ENCODE results near the gene TRIM2. TPM values are rescaled to one million over a fixed set of nuclear protein-coding genes. Genes with fewer than 3 reads are reported as not detected.

The TRIM2 gene
- total and polyA plus RNA-seq, 8 donors, result 49.6 to 88.2 (median 77.7) TPM

DNA sequence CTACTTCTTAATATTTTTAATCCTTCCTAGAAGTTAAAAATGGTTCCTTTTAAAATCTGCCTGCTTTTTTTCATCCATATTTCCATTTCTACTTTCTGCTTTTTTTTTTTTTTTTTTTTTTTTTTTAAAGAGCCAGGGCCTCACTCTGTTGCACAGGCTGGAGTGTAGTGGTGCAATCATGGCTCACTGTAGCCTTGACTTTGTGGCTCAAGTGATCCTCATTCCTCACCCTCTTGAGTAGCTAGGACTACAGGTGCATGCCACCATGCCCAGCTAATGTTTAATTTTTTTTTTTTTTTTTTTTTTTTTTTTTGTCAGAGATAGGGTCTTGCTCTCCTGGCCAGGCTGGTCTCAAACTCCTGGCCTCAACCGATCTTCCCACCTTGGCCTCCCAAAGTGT lies 179.9 kb downstream of the TRIM2 start:
- DNase-seq, result no peak
- TF ChIP-seq, protein P1, sequence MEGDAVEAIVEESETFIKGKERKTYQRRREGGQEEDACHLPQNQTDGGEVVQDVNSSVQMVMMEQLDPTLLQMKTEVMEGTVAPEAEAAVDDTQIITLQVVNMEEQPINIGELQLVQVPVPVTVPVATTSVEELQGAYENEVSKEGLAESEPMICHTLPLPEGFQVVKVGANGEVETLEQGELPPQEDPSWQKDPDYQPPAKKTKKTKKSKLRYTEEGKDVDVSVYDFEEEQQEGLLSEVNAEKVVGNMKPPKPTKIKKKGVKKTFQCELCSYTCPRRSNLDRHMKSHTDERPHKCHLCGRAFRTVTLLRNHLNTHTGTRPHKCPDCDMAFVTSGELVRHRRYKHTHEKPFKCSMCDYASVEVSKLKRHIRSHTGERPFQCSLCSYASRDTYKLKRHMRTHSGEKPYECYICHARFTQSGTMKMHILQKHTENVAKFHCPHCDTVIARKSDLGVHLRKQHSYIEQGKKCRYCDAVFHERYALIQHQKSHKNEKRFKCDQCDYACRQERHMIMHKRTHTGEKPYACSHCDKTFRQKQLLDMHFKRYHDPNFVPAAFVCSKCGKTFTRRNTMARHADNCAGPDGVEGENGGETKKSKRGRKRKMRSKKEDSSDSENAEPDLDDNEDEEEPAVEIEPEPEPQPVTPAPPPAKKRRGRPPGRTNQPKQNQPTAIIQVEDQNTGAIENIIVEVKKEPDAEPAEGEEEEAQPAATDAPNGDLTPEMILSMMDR (IDR thresholded peaks at IDR 0.05), result no peak
- H3K4me3 ChIP-seq, result no peak overlapping the region
- H3K4me1 ChIP-seq, result no peaks in the 10 kb centered on the region
- intact Hi-C loops (cut with DNase I), result no loop called here
- no peaks in the 10 kb centered on the region for H3K27me3 ChIP-seq
- H3K27ac ChIP-seq, result no peak overlapping the region
- ATAC-seq, result peak; percentile 73
- no peaks in the 10 kb centered on the region for H3K36me3 ChIP-seq
- H3K9me3 ChIP-seq, result no peaks in the 10 kb centered on the region

DNA sequence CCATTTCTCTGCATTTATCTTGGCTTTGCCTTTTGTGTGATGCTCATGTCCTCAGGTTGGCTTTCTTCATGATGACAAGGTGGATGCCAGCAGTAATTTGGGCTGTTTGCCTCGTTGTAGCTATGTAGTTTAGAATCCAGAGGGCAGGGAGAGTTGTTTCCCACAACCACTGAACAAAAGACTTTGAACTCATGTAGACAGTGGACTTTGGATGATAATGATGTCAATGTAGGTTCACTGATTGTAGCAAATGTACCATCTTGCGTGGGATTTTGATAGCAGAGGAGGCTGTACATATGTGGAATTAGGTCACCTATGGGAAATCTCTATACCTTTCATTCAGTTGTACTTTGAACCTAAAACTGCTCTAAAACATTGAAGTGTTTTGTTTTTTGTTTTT lies 181.5 kb downstream of the TRIM2 start:
- Histone ChIP-seq H3K27me3 (no peaks in the 10 kb centered on the region), H3K27ac (no peak overlapping the region), H3K4me3 (no peak overlapping the region), H3K4me1 (no peaks in the 10 kb centered on the region), H3K36me3 (no peaks in the 10 kb centered on the region), H3K9me3 (no peaks in the 10 kb centered on the region)
- ATAC-seq (no peak), DNase-seq (no peak)
- TF ChIP-seq, protein P1 (IDR thresholded peaks at IDR 0.05), result no peak
- intact Hi-C loops (cut with DNase I), result no loop called here

DNA sequence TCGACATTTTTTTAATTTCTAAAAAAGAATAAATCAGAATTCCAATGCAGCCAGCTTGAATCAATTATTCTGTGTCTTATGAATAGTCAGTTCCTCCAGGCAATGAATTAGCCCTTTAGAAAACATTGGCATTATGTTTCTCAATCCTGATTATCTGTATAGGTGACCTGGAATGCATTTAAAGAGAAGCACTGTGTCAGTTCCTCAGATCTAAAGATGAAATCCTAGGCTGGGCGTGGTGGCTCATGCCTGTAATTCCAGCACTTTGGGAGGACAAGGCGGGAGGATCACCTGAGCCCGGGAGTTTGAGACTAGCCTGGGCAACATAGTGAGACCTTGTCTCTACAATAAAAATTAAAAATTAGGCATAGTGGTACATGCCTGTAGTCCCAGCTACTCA lies 183.7 kb downstream of the TRIM2 start:
- no peaks in the 10 kb centered on the region for H3K27me3 ChIP-seq
- H3K4me3 ChIP-seq, result no peak overlapping the region
- intact Hi-C loops (cut with DNase I), result no loop called here
- no peak for DNase-seq
- H3K9me3 ChIP-seq, result no peaks in the 10 kb centered on the region
- H3K36me3 ChIP-seq, result no peaks in the 10 kb centered on the region
- H3K27ac ChIP-seq, result no peak overlapping the region
- TF ChIP-seq, protein P1 (IDR thresholded peaks at IDR 0.05), result no peak
- no peaks in the 10 kb centered on the region for H3K4me1 ChIP-seq
- ATAC-seq, result no peak

Other genes with a start within 250 kb of the TRIM2 start
- gene MND1, start 140.2 kb downstream of the TRIM2 start, total RNA-seq, result 1 to 10 TPM; 2.3 TPM
- gene MND1, start 140.2 kb downstream of the TRIM2 start, polyA plus RNA-seq (ENCODE audit: insufficient read length in 6 of 6), result 10 to 100 TPM in 4 of 6 donors, 1 to 10 TPM in 2; 8.8 to 19.2 (median 11.3) TPM